Measurements from ENCODE around the gene PAK1. TPM values are rescaled to one million over a fixed set of nuclear protein-coding genes. Genes with fewer than 3 reads are reported as not detected.

PAK1 gene
- polyA plus RNA-seq, 1 experiment: 70.3 TPM

DNA sequence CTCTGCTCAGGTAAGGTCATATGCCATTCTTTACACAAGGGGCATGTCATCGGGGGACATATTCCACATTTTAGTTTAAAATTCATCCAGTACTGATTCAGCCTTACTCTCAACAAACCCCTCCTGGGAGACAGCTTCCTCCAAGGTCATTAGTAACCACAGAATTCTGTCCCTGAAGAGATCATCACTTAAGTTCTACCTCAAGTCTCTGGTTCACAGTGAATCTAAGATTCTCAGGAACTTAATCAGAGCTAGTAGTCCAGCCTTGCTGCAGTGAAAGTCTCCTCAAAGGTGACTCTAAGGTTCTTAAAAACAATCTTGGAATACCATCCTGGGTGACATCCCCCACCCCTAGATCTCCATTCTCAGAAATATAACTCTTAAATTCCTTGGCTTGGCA lies 153.5 kb downstream of the PAK1 start:
- ChIA-PET POLR2A (no interaction called here), CTCF (interaction anchor here (0.5 kb wide), 1 partner anchor 280 kb away, joined by 3 read pairs; no protein-coding TSS in a partner anchor)
- no peak for TF ChIP-seq CTCF (IDR thresholded peaks at IDR 0.05; ENCODE audit: low read depth, low read length)
- Histone ChIP-seq H3K27ac (ENCODE audit: low read depth, low read length) (no peak overlapping the region), H3K4me3 (ENCODE audit: low read depth, low read length) (no peak overlapping the region), H3K27me3 (ENCODE audit: control insufficient read depth, insufficient read depth, low read length) (no peaks in the 10 kb centered on the region), H3K9me3 (ENCODE audit: control insufficient read depth, insufficient read depth, low read length) (no peaks in the 10 kb centered on the region)
- no peak for DNase-seq (ENCODE audit: low read depth, low spot score)

DNA sequence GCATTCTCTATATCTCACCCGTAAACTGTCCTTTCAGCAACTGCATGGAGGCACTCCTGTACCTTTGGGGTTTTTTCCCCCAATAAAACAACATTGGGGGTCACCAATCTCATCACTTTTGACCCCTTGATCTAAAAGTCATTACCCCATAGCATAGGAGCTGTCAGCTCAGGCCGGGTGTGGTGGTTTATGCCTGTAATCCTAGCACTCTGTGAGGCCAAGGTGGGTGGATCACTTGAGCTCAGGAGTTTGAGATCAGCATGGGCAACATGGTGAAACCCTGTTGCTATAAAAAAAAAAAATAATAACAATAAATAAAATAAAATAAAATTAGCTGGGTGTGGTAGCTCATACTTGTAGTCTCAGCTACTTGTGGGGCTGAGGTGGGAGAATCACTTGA lies 155.3 kb downstream of the PAK1 start:
- no peak for TF ChIP-seq CTCF (IDR thresholded peaks at IDR 0.05; ENCODE audit: low read depth, low read length)
- Histone ChIP-seq H3K27me3 (ENCODE audit: control insufficient read depth, insufficient read depth, low read length) (no peaks in the 10 kb centered on the region), H3K4me3 (ENCODE audit: low read depth, low read length) (no peak overlapping the region), H3K9me3 (ENCODE audit: control insufficient read depth, insufficient read depth, low read length) (no peaks in the 10 kb centered on the region), H3K27ac (ENCODE audit: low read depth, low read length) (no peak overlapping the region)
- ChIA-PET CTCF (interaction anchor here (1.1 kb wide), 1 partner anchor 11 kb away, joined by 3 read pairs; no protein-coding TSS in a partner anchor), POLR2A (no interaction called here)
- no peak for DNase-seq (ENCODE audit: low read depth, low spot score)

DNA sequence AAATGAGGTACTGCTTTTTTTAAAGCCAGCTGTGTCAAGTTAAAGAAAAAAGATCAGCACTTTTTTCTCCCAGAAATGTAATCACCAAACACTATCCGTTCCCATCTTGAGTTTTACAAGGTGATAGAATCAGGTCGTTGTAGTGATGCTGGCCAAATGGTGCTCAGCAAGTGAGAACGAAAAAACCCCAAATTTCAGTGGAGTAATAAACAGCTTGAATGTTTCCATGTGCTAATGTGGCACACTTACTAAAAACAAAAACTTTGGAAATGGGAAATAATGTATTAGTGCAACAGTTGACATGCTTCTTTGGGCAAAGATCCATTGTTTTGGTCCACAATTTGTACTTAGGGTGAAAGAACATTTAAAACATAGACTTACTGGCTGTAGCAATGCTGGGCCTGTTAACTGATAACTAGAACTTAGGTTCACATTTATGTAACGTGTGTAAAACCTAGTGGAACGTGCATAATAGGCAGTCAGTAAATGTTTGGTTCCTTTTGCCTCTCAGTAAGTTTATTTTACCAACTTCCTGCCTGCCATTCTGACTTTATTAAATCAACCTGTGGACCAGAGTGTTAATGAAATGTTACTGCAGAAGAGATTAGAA lies 157.1 kb downstream of the PAK1 start:
- no peak for DNase-seq (ENCODE audit: low read depth, low spot score)
- Histone ChIP-seq H3K27me3 (ENCODE audit: control insufficient read depth, insufficient read depth, low read length) (no peaks in the 10 kb centered on the region), H3K27ac (ENCODE audit: low read depth, low read length) (no peak overlapping the region), H3K4me3 (ENCODE audit: low read depth, low read length) (no peak overlapping the region), H3K9me3 (ENCODE audit: control insufficient read depth, insufficient read depth, low read length) (no peaks in the 10 kb centered on the region; the same call in 1 of the 2 replicates)
- CTCF ChIA-PET: no interaction called here
- POLR2A ChIA-PET: no interaction called here
- no peak for TF ChIP-seq CTCF (IDR thresholded peaks at IDR 0.05; ENCODE audit: low read depth, low read length)

GRCh38 chr11:77312107-77312506 lies 161.8 kb downstream of the PAK1 start:
- POLR2A ChIA-PET: no interaction called here
- CTCF ChIA-PET: no interaction called here

More at GRCh38 chr11:77312107-77312506, 161.8 kb downstream of the PAK1 start:
- no peak for DNase-seq (ENCODE audit: low read depth, low spot score)
- no peak overlapping the region for H3K27ac ChIP-seq (ENCODE audit: low read depth, low read length)
- H3K9me3 ChIP-seq (ENCODE audit: control insufficient read depth, insufficient read depth, low read length): no peaks in the 10 kb centered on the region; the same call in 1 of the 2 replicates
- no peaks in the 10 kb centered on the region for H3K27me3 ChIP-seq (ENCODE audit: control insufficient read depth, insufficient read depth, low read length)
- no peak for TF ChIP-seq CTCF (IDR thresholded peaks at IDR 0.05; ENCODE audit: low read depth, low read length)
- no peak overlapping the region for H3K4me3 ChIP-seq (ENCODE audit: low read depth, low read length)
